Adipocyte (in vitro differentiated cells): Measurements from ENCODE around the gene PHLDB1.
"Not testable (repeated sequence)": the region's sequence is repeated elsewhere in the genome, so short reads cannot be mapped to it uniquely, and the experiment has no call there.

Experiments used
- DNase-seq: peaks from one replicate; pipeline ENCODE4 v3.0.0-alpha.2; 2015; ENCODE audit warnings: low read depth
- H3K27me3 ChIP-seq: replicated peaks from 2 replicates; pipeline ENCODE4 v1.7.0; 2013; ENCODE audit warnings: mild to moderate bottlenecking, low read length, moderate library complexity; ENCODE audit not compliant: control insufficient read depth, insufficient read depth
- H3K36me3 ChIP-seq: 2 replicates; pipeline ENCODE4 v1.7.0; 2013; ENCODE audit warnings: low read length, mild to moderate bottlenecking, moderate library complexity; ENCODE audit not compliant: control insufficient read depth, insufficient read depth, severe bottlenecking
- H3K4me1 ChIP-seq: 2 replicates; pipeline ENCODE4 v1.7.0; 2013; ENCODE audit warnings: mild to moderate bottlenecking, low read length, moderate library complexity; ENCODE audit not compliant: control insufficient read depth, insufficient read depth
- H3K4me3 ChIP-seq: 2 replicates; pipeline ENCODE4 v1.7.0; 2013; ENCODE audit warnings: mild to moderate bottlenecking, low read length, moderate library complexity
- H3K9ac ChIP-seq: 2 replicates; pipeline ENCODE4 v1.7.0; 2013; ENCODE audit warnings: mild to moderate bottlenecking, low read length, moderate library complexity
- H3K9me3 ChIP-seq: 2 replicates; pipeline ENCODE4 v1.7.0; 2013; ENCODE audit warnings: mild to moderate bottlenecking, low read length, moderate library complexity; ENCODE audit not compliant: control insufficient read depth

PHLDB1 gene

GRCh38 chr11:118606844-118607228 is 579 bp upstream of the PHLDB1 start:
- no peaks in the 10 kb centered on the region for H3K27me3 ChIP-seq
- peaks cover 3% of the 10 kb centered on the region for H3K36me3 ChIP-seq
- no peaks in the 10 kb centered on the region for H3K9me3 ChIP-seq
- peak overlapping the region; percentile 30 for H3K4me3 ChIP-seq
- H3K4me1 ChIP-seq: peaks cover 79% of the 10 kb centered on the region
- peak; percentile 9 for DNase-seq
- peak overlapping the region; percentile 73 for H3K9ac ChIP-seq

GRCh38 chr11:118608360-118609227 is 1.2 kb downstream of the PHLDB1 start:
- H3K4me1 ChIP-seq: peaks cover 73% of the 10 kb centered on the region
- peaks cover 4% of the 10 kb centered on the region for H3K36me3 ChIP-seq
- peak overlapping the region; percentile 88 for H3K4me3 ChIP-seq
- H3K9ac ChIP-seq: peak overlapping the region; percentile 98
- no peaks in the 10 kb centered on the region for H3K9me3 ChIP-seq
- peak; percentile 94 for DNase-seq
- H3K27me3 ChIP-seq: no peaks in the 10 kb centered on the region

- peaks cover 14% of the 10 kb centered on the region for H3K36me3 ChIP-seq
- peak overlapping the region; percentile 88 for H3K4me3 ChIP-seq
- H3K9ac ChIP-seq: peak overlapping the region; percentile 98
- peak; percentile 49 for DNase-seq
- no peaks in the 10 kb centered on the region for H3K27me3 ChIP-seq
- peaks cover 63% of the 10 kb centered on the region for H3K4me1 ChIP-seq
- no peaks in the 10 kb centered on the region for H3K9me3 ChIP-seq
Observed at GRCh38 chr11:118609380-118610224, 2.2 kb downstream of the PHLDB1 start.

GRCh38 chr11:118610225-118610772 is 2.9 kb downstream of the PHLDB1 start:
- no peaks in the 10 kb centered on the region for H3K9me3 ChIP-seq
- H3K27me3 ChIP-seq: no peaks in the 10 kb centered on the region
- peaks cover 20% of the 10 kb centered on the region for H3K36me3 ChIP-seq
- peak overlapping the region; percentile 98 for H3K9ac ChIP-seq
- peak overlapping the region; percentile 88 for H3K4me3 ChIP-seq
- DNase-seq: peak; percentile 16
- peaks cover 59% of the 10 kb centered on the region for H3K4me1 ChIP-seq

GRCh38 chr11:118610773-118611432 is 3.5 kb downstream of the PHLDB1 start:
- Histone ChIP-seq H3K4me1 (peaks cover 59% of the 10 kb centered on the region), H3K36me3 (peaks cover 26% of the 10 kb centered on the region), H3K9ac (peak overlapping the region; percentile 98), H3K27me3 (no peaks in the 10 kb centered on the region), H3K9me3 (no peaks in the 10 kb centered on the region), H3K4me3 (peak overlapping the region; percentile 88)
- peak; percentile 89 for DNase-seq

- Histone ChIP-seq H3K4me3 (peak overlapping the region; percentile 88), H3K9ac (peak overlapping the region; percentile 98), H3K4me1 (peaks cover 59% of the 10 kb centered on the region), H3K36me3 (peaks cover 31% of the 10 kb centered on the region)
- H3K9me3 ChIP-seq, H3K27me3 ChIP-seq, DNase-seq: not testable (repeated sequence)
Observed at GRCh38 chr11:118611433-118611795, 4.0 kb downstream of the PHLDB1 start.

- peak; percentile 46 for DNase-seq
- H3K27me3 ChIP-seq: no peaks in the 10 kb centered on the region
Observed at GRCh38 chr11:118612378-118612777, 5.0 kb downstream of the PHLDB1 start.

GRCh38 chr11:118614511-118614910 is 7.1 kb downstream of the PHLDB1 start:
- H3K9me3 ChIP-seq: no peaks in the 10 kb centered on the region
- H3K36me3 ChIP-seq: peaks cover 45% of the 10 kb centered on the region
- peaks cover 73% of the 10 kb centered on the region for H3K4me1 ChIP-seq
- peak overlapping the region; percentile 16 for H3K9ac ChIP-seq
- H3K4me3 ChIP-seq: no peak overlapping the region
- H3K27me3 ChIP-seq: no peaks in the 10 kb centered on the region
- no peak for DNase-seq

More at GRCh38 chr11:118612378-118612777, 5.0 kb downstream of the PHLDB1 start:
- Histone ChIP-seq H3K9me3 (no peaks in the 10 kb centered on the region), H3K9ac (peak overlapping the region; percentile 78), H3K4me3 (peak overlapping the region; percentile 58), H3K4me1 (peaks cover 61% of the 10 kb centered on the region), H3K36me3 (peaks cover 40% of the 10 kb centered on the region)

GRCh38 chr11:118615282-118615975 is 8.0 kb downstream of the PHLDB1 start:
- no peak for DNase-seq
- H3K4me3 ChIP-seq: no peak overlapping the region

GRCh38 chr11:118615976-118616371 is 8.6 kb downstream of the PHLDB1 start:
- H3K36me3 ChIP-seq: peaks cover 49% of the 10 kb centered on the region
- peak overlapping the region; percentile 45 for H3K9ac ChIP-seq
- peaks cover 78% of the 10 kb centered on the region for H3K4me1 ChIP-seq
- H3K4me3 ChIP-seq: no peak overlapping the region
- H3K9me3 ChIP-seq: no peaks in the 10 kb centered on the region
- no peaks in the 10 kb centered on the region for H3K27me3 ChIP-seq
- no peak for DNase-seq

More at GRCh38 chr11:118615282-118615975, 8.0 kb downstream of the PHLDB1 start:
- Histone ChIP-seq H3K27me3 (no peaks in the 10 kb centered on the region), H3K9me3 (no peaks in the 10 kb centered on the region), H3K4me1 (peaks cover 76% of the 10 kb centered on the region), H3K9ac (peak overlapping the region; percentile 45), H3K36me3 (peaks cover 49% of the 10 kb centered on the region)
